Liver (tissue), 9 donors: ENCODE data around the gene SAMSN1. TPM values are rescaled to one million over a fixed set of nuclear protein-coding genes. Genes with fewer than 3 reads are reported as not detected.

Experiments used
- DNase-seq: peaks from one replicate; pipeline ENCODE4 v3.0.0-alpha.2; 2017; ENCODE audit warnings: low spot score
- H3K27ac ChIP-seq, 2 donors: one replicate each; pipeline ENCODE4 v1.7.0; 2013; ENCODE audit warnings: inconsistent platforms in 2 of 2, low read length in 2 of 2, control low read depth in 1 of 2, low read depth in 1 of 2, mild to moderate bottlenecking in 1 of 2
- H3K27me3 ChIP-seq, 4 donors: one replicate each; pipeline versions ENCODE4 v1.6.1 to v1.7.0; 2013; ENCODE audit warnings: low read length in 3 of 4, inconsistent platforms in 1 of 4, mild to moderate bottlenecking in 1 of 4, moderate library complexity in 1 of 4; ENCODE audit not compliant: control insufficient read depth in 4 of 4, insufficient read depth in 4 of 4
- H3K36me3 ChIP-seq, 4 donors: one replicate each; pipeline versions ENCODE4 v1.6.1 to v1.7.0; 2013; ENCODE audit warnings: low read length in 3 of 4, mild to moderate bottlenecking in 3 of 4, low read depth in 1 of 4, moderate library complexity in 1 of 4; ENCODE audit not compliant: control insufficient read depth in 4 of 4, insufficient read depth in 3 of 4
- H3K4me1 ChIP-seq, 4 donors: one replicate each; pipeline versions ENCODE4 v1.6.1 to v1.7.0; 2013; ENCODE audit warnings: low read length in 3 of 4, mild to moderate bottlenecking in 3 of 4, moderate library complexity in 1 of 4; ENCODE audit not compliant: control insufficient read depth in 4 of 4, insufficient read depth in 4 of 4
- H3K4me3 ChIP-seq, 3 donors: one replicate each; pipeline versions ENCODE4 v1.6.1 to v1.7.0; 2013; ENCODE audit warnings: low read length in 3 of 3, control low read depth in 1 of 3, low read depth in 1 of 3, mild to moderate bottlenecking in 1 of 3
- H3K9ac ChIP-seq, 2 donors: one replicate each; pipeline ENCODE4 v1.7.0; 2013; ENCODE audit warnings: low read length in 2 of 2, mild to moderate bottlenecking in 2 of 2, moderate library complexity in 2 of 2, control low read depth in 1 of 2, low read depth in 1 of 2
- H3K9me3 ChIP-seq, 4 donors: one replicate each; pipeline versions ENCODE4 v1.6.1 to v1.7.0; 2013; ENCODE audit warnings: low read length in 3 of 4; ENCODE audit not compliant: control insufficient read depth in 4 of 4
- ATF3 ChIP-seq: IDR thresholded peaks from 2 replicates; pipeline ENCODE4 v1.6.1; 2016; ENCODE audit warnings: antibody characterized with exemption
- EGR1 ChIP-seq, 2 donors: IDR thresholded peaks; 2 replicates each; pipeline ENCODE4 v1.6.1; 2016 to 2018; ENCODE audit warnings: antibody characterized with exemption in 2 of 2, low read depth in 2 of 2
- FOXA1 ChIP-seq: IDR thresholded peaks from 2 replicates; pipeline ENCODE4 v1.6.1; 2016; ENCODE audit warnings: antibody characterized with exemption
- FOXA2 ChIP-seq: IDR thresholded peaks from 2 replicates; pipeline ENCODE4 v1.6.1; 2016; ENCODE audit warnings: antibody characterized with exemption
- GABPA ChIP-seq, 2 donors: IDR thresholded peaks in 1 of 2; conservative IDR thresholded peaks in 1 of 2; 2 replicates each; pipeline ENCODE4 v1.6.1; 2016; ENCODE audit warnings: antibody characterized with exemption in 2 of 2, mild to moderate bottlenecking in 1 of 2, moderate library complexity in 1 of 2
- HNF4A ChIP-seq, 2 donors: conservative IDR thresholded peaks; 2 replicates each; pipeline ENCODE4 v1.6.1; 2016; ENCODE audit warnings: antibody characterized with exemption in 2 of 2, mild to moderate bottlenecking in 2 of 2
- HNF4G ChIP-seq: IDR thresholded peaks from 2 replicates; pipeline ENCODE4 v1.6.1; 2016; ENCODE audit warnings: antibody characterized with exemption
- JUND ChIP-seq, 2 donors: IDR thresholded peaks; 2 replicates each; pipeline ENCODE4 v1.6.1; 2016; ENCODE audit warnings: antibody characterized with exemption in 2 of 2
- MAX ChIP-seq: IDR thresholded peaks from 2 replicates; pipeline ENCODE4 v1.6.1; 2016; ENCODE audit warnings: antibody characterized with exemption
- RXRA ChIP-seq, 2 donors: IDR thresholded peaks; 2 replicates each; pipeline ENCODE4 v1.6.1; 2017 to 2018; ENCODE audit warnings: antibody characterized with exemption in 2 of 2, mild to moderate bottlenecking in 1 of 2
- SP1 ChIP-seq: IDR thresholded peaks from 2 replicates; pipeline ENCODE4 v1.6.1; 2018; ENCODE audit warnings: antibody characterized with exemption, mild to moderate bottlenecking
- TAF1 ChIP-seq: conservative IDR thresholded peaks from 2 replicates; pipeline ENCODE4 v1.6.1; 2016; ENCODE audit warnings: antibody characterized with exemption, mild to moderate bottlenecking
- YY1 ChIP-seq: IDR thresholded peaks from 2 replicates; pipeline ENCODE4 v1.6.1; 2016; ENCODE audit warnings: antibody characterized with exemption, mild to moderate bottlenecking
- WGBS: extraction: QIAGEN DNeasy Blood & Tissue Kit; methylation state at CpG from one replicate; pipeline ENCODE4 v1.1.7; 2013; 5-methylcytosine and 5-hydroxymethylcytosine counted together
- polyA plus RNA-seq, 2 donors: library from polyadenylated mRNA; stranded (reverse) in 1 of 2; unstranded in 1 of 2; fragments of 200-250 nt in 1 of 2; fragments of >200 nt in 1 of 2; fragmentation: Nextera tagmentation in 1 of 2; extraction: Ambion mirVana in 1 of 2; gene quantifications; one replicate each; pipeline versions ENCODE4 v1.2.1 to v1.2.3, GENCODE V29; 2013 to 2015
- total RNA-seq, 2 donors: library from RNA; depleted of rRNA; stranded (reverse); fragments of >200 nt; gene quantifications; one replicate each; pipeline ENCODE4 v1.2.3, GENCODE V29; 2014
- TF ChIP-seq, protein P1 (sequence below): fragments of 150-350 bp; IDR thresholded peaks from 2 replicates; pipeline ENCODE4 v1.5.1; 2017; ENCODE audit warnings: improper control_type of control experiment, low read depth, low read length; ENCODE audit not compliant: missing input control
- donor health status: healthy.
- donor health status: healthy.
- donor health status: healthy.
- donor health status: healthy.
- donor health status: healthy.

SAMSN1 gene
- total and polyA plus RNA-seq, 4 donors, result 2.2 to 9.0 (median 3.4) TPM

GRCh38 chr21:14454016-14455009, 91.8 kb downstream of the SAMSN1 start:
- DNase-seq, result no peak
- Histone ChIP-seq H3K9me3 (no peaks in the 10 kb centered on the region), H3K4me3 (no peak overlapping the region), H3K36me3 (no peaks in the 10 kb centered on the region), H3K9ac (no peak overlapping the region), H3K4me1 (no peaks in the 10 kb centered on the region), H3K27ac (no peak overlapping the region), H3K27me3 (no peaks in the 10 kb centered on the region)
- 56% methylated on average over 8 of the region's 8 CpGs for WGBS
- TF ChIP-seq FOXA2, result no peak
- TF ChIP-seq, protein P1, sequence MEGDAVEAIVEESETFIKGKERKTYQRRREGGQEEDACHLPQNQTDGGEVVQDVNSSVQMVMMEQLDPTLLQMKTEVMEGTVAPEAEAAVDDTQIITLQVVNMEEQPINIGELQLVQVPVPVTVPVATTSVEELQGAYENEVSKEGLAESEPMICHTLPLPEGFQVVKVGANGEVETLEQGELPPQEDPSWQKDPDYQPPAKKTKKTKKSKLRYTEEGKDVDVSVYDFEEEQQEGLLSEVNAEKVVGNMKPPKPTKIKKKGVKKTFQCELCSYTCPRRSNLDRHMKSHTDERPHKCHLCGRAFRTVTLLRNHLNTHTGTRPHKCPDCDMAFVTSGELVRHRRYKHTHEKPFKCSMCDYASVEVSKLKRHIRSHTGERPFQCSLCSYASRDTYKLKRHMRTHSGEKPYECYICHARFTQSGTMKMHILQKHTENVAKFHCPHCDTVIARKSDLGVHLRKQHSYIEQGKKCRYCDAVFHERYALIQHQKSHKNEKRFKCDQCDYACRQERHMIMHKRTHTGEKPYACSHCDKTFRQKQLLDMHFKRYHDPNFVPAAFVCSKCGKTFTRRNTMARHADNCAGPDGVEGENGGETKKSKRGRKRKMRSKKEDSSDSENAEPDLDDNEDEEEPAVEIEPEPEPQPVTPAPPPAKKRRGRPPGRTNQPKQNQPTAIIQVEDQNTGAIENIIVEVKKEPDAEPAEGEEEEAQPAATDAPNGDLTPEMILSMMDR, result no peak
- TF ChIP-seq RXRA (IDR thresholded peaks at IDR 0.05), result no peak
- no peak for TF ChIP-seq HNF4G
- TF ChIP-seq ATF3, result no peak

DNA sequence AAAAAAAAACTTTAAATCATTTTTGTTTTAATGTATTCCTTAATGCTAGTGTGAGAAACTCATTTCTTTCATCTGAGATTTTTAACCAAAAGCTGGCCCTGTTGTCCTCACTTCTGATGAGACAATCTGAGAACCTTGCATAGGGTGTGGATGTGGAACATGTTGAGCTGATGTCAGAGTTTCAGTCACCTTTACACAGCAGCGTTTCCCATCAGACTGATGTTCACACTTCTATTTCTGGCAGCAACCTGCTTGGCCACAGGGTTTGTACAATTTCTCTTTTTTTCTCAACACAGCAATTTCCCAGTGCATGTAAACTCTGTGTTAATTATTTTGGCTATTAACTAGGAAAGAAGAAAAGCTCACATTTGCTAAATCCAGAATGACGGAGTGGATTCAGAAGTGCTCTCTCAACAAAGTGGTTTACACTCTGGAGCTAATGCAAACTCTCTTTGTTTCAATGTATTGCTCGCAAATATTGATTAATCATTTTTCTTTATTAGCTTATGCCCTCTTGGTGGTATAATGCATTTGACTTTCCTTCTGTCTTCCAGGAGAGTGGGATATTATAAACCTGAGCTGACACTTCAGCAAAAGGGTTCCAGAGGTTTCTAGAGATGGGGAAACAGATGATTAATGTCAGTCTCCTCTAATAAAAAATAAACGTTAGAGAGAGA, 92.6 kb downstream of the SAMSN1 start:
- 72% methylated on average over 4 of the region's 4 CpGs for WGBS
- H3K9me3 ChIP-seq, result no peaks in the 10 kb centered on the region
- no peak overlapping the region for H3K27ac ChIP-seq
- H3K36me3 ChIP-seq, result no peaks in the 10 kb centered on the region
- no peak for DNase-seq
- no peaks in the 10 kb centered on the region for H3K4me1 ChIP-seq
- H3K27me3 ChIP-seq, result no peaks in the 10 kb centered on the region
- no peak overlapping the region for H3K9ac ChIP-seq
- H3K4me3 ChIP-seq, result no peak overlapping the region
- TF ChIP-seq EGR1 (IDR thresholded peaks at IDR 0.05; ENCODE audit: low read depth in 2 of 2), result no peak
- no peak for TF ChIP-seq RXRA (IDR thresholded peaks at IDR 0.05)
- TF ChIP-seq YY1, result no peak
- no peak for TF ChIP-seq SP1
- no peak for TF ChIP-seq ATF3
- TF ChIP-seq JUND (IDR thresholded peaks at IDR 0.05), result no peak
- no peak for TF ChIP-seq HNF4A (conservative IDR thresholded peaks at IDR 0.05)

GRCh38 chr21:14452727-14453241, 93.3 kb downstream of the SAMSN1 start:
- Histone ChIP-seq H3K9me3 (no peaks in the 10 kb centered on the region), H3K4me1 (no peaks in the 10 kb centered on the region), H3K9ac (no peak overlapping the region), H3K27me3 (no peaks in the 10 kb centered on the region), H3K27ac (no peak overlapping the region), H3K36me3 (no peaks in the 10 kb centered on the region), H3K4me3 (no peak overlapping the region)
- DNase-seq, result no peak
- TF ChIP-seq MAX (no peak), TAF1 (no peak), GABPA (IDR thresholded peaks at IDR 0.05 in 1 of 2, conservative IDR thresholded peaks at IDR 0.05 in 1 of 2) (no peak), FOXA1 (no peak), SP1 (no peak), HNF4A (conservative IDR thresholded peaks at IDR 0.05) (no peak)
- 59% methylated on average over 7 of the region's 7 CpGs for WGBS
